ENCODE results near the gene GRK6.

Gene GRK6

DNA sequence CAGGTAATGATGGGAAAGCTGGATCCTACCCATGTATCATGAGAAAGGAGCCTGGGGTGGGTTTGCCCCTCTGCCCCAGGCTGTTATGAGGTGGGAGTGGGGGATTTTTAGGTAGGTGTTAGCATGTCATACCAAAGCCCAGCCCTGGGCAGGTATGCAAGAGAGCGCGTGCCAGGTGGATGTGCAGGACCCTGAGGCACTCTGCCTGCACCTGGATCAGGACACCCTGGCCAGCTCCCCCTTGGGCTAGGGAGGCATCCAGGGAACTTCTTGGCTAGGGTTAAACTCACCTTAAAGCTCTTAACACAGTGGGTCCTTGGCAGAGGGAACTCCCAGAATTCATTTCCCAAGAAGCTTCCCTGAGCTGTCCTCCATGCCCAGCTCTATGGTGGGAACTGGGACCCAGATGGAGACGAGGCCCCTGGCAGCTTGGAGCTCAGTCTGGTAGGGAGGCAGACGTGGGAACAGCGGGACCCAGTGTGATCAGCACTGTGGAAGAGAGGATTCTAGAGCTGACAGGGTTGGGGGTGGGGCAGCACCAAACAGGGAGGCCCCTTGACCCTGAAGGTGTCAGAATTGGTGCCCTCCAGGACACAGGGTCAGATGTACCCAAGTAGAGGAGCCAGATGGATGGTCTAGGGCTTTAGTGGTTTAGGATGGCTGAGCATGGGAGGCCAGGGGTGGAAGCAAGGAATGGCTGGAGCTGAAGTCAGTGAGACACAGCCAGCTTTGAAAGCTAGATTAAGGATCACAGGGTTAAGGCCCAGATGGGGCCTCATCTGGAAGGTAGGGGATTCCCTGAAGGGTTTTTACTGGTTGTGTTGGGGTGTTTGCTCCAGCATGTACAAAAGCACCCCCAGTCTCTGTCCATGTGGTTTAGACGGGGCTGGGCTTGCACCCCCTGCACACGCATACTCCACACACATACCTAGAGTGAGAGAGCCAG, 17.9 kb downstream of the GRK6 start (continued):
- TF ChIP-seq, protein P1, sequence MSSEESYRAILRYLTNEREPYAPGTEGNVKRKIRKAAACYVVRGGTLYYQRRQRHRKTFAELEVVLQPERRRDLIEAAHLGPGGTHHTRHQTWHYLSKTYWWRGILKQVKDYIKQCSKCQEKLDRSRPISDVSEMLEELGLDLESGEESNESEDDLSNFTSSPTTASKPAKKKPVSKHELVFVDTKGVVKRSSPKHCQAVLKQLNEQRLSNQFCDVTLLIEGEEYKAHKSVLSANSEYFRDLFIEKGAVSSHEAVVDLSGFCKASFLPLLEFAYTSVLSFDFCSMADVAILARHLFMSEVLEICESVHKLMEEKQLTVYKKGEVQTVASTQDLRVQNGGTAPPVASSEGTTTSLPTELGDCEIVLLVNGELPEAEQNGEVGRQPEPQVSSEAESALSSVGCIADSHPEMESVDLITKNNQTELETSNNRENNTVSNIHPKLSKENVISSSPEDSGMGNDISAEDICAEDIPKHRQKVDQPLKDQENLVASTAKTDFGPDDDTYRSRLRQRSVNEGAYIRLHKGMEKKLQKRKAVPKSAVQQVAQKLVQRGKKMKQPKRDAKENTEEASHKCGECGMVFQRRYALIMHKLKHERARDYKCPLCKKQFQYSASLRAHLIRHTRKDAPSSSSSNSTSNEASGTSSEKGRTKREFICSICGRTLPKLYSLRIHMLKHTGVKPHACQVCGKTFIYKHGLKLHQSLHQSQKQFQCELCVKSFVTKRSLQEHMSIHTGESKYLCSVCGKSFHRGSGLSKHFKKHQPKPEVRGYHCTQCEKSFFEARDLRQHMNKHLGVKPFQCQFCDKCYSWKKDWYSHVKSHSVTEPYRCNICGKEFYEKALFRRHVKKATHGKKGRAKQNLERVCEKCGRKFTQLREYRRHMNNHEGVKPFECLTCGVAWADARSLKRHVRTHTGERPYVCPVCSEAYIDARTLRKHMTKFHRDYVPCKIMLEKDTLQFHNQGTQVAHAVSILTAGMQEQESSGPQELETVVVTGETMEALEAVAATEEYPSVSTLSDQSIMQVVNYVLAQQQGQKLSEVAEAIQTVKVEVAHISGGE (tag by site-specific recombination; conservative IDR thresholded peaks at IDR 0.05; ENCODE audit: low read depth): no peak
- TF ChIP-seq, protein P2, sequence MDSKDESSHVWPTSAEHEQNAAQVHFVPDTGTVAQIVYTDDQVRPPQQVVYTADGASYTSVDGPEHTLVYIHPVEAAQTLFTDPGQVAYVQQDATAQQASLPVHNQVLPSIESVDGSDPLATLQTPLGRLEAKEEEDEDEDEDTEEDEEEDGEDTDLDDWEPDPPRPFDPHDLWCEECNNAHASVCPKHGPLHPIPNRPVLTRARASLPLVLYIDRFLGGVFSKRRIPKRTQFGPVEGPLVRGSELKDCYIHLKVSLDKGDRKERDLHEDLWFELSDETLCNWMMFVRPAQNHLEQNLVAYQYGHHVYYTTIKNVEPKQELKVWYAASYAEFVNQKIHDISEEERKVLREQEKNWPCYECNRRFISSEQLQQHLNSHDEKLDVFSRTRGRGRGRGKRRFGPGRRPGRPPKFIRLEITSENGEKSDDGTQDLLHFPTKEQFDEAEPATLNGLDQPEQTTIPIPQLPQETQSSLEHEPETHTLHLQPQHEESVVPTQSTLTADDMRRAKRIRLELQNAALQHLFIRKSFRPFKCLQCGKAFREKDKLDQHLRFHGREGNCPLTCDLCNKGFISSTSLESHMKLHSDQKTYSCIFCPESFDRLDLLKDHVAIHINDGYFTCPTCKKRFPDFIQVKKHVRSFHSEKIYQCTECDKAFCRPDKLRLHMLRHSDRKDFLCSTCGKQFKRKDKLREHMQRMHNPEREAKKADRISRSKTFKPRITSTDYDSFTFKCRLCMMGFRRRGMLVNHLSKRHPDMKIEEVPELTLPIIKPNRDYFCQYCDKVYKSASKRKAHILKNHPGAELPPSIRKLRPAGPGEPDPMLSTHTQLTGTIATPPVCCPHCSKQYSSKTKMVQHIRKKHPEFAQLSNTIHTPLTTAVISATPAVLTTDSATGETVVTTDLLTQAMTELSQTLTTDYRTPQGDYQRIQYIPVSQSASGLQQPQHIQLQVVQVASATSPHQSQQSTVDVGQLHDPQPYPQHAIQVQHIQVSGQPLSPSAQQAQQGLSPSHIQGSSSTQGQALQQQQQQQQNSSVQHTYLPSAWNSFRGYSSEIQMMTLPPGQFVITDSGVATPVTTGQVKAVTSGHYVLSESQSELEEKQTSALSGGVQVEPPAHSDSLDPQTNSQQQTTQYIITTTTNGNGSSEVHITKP (tag by site-specific recombination; IDR thresholded peaks at IDR 0.05): peak; percentile 90
- TF ChIP-seq, protein P3, sequence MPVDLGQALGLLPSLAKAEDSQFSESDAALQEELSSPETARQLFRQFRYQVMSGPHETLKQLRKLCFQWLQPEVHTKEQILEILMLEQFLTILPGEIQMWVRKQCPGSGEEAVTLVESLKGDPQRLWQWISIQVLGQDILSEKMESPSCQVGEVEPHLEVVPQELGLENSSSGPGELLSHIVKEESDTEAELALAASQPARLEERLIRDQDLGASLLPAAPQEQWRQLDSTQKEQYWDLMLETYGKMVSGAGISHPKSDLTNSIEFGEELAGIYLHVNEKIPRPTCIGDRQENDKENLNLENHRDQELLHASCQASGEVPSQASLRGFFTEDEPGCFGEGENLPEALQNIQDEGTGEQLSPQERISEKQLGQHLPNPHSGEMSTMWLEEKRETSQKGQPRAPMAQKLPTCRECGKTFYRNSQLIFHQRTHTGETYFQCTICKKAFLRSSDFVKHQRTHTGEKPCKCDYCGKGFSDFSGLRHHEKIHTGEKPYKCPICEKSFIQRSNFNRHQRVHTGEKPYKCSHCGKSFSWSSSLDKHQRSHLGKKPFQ (tag by site-specific recombination; IDR thresholded peaks at IDR 0.05): peak; percentile 89
- TF ChIP-seq IKZF3 (tag by site-specific recombination; IDR thresholded peaks at IDR 0.05): peak; percentile 43; the same call in 1 of the 2 replicates
- TF ChIP-seq MEIS1 (CRISPR knock-in tag; IDR thresholded peaks at IDR 0.05; ENCODE audit: borderline replicate concordance): no peak
- no peak for TF ChIP-seq ZNF10 (tag by site-specific recombination; IDR thresholded peaks at IDR 0.05)
- TF ChIP-seq, protein P4, sequence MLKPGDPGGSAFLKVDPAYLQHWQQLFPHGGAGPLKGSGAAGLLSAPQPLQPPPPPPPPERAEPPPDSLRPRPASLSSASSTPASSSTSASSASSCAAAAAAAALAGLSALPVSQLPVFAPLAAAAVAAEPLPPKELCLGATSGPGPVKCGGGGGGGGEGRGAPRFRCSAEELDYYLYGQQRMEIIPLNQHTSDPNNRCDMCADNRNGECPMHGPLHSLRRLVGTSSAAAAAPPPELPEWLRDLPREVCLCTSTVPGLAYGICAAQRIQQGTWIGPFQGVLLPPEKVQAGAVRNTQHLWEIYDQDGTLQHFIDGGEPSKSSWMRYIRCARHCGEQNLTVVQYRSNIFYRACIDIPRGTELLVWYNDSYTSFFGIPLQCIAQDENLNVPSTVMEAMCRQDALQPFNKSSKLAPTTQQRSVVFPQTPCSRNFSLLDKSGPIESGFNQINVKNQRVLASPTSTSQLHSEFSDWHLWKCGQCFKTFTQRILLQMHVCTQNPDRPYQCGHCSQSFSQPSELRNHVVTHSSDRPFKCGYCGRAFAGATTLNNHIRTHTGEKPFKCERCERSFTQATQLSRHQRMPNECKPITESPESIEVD (tag by site-specific recombination; IDR thresholded peaks at IDR 0.05): no peak

DNA sequence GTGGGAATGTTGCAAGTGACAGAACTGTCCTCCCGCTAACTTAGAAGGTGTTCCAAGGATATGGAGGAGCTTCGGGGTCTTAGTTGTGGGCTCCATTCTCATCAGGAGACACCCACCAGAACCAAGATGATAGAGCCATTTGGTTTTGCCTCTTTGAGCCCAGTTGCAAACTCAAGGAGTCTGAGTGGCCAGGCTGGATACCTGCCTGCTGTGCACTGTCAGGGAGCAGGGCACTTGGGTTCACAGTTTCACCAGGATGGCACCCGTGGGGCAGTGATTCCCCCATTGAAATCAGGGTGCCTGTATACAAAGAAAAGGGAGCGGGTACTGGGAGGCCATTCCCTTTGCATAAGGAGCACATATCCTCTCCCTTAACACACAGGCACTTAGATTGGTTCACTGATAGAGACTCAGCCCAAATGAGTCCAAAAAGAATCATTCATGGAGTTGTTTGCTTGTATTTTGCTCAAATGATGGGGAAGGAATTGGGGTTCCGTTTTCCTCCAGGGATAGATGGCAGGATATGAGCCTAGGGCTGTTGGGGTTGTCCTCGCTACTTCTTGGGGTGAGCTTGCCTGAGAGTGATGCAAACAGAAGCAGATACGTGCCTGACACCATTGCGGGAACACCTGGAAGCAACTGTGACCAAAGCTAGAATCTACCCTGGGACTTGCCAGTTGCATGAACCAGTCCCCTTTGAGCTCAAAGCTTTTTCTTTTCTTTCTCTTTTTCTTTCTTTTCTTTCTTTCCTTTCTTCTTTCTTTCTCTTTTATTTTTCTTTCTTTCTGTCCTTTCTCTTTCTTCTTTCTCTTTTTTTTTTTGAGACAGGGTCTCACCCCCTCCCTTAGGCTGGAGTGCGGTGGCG, 18.8 kb downstream of the GRK6 start:
- H3K9me3 ChIP-seq (ENCODE audit: control insufficient read depth, insufficient read depth, low read depth, low read length): no peaks in the 10 kb centered on the region
- ChIA-PET CTCF (interaction anchor here (0.8 to 3.5 kb wide), 10 partner anchors 7 to 331 kb away, joined by 3 to 17 read pairs (median 4); no protein-coding TSS in a partner anchor), POLR2A (interaction anchor here (0.5 to 2.9 kb wide), 17 partner anchors 10 to 309 kb away, joined by 3 to 21 read pairs (median 5); partner anchors contain the start of gene GRK6)
- peaks cover 0 to 24% of the 10 kb centered on the region in 2 experiments; a peak in 1 of 3 replicates for H3K36me3 ChIP-seq (ENCODE audit: control insufficient read depth in 2 of 2, insufficient read depth in 1 of 2, low read length in 2 of 2)
- H3K4me3 ChIP-seq (ENCODE audit: low read depth, low read length): no peak overlapping the region
- no peak overlapping the region for H3K27ac ChIP-seq (ENCODE audit: extremely low read depth, low read depth, low read length)
- H3K4me1 ChIP-seq (ENCODE audit: control insufficient read depth, insufficient read depth, low read length): no peaks in the 10 kb centered on the region
- TF ChIP-seq, protein P5, sequence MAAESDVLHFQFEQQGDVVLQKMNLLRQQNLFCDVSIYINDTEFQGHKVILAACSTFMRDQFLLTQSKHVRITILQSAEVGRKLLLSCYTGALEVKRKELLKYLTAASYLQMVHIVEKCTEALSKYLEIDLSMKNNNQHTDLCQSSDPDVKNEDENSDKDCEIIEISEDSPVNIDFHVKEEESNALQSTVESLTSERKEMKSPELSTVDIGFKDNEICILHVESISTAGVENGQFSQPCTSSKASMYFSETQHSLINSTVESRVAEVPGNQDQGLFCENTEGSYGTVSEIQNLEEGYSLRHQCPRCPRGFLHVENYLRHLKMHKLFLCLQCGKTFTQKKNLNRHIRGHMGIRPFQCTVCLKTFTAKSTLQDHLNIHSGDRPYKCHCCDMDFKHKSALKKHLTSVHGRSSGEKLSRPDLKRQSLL (tag by site-specific recombination; IDR thresholded peaks at IDR 0.05): peak; percentile 92
- TF ChIP-seq ZNF776 (tag by site-specific recombination; IDR thresholded peaks at IDR 0.05; ENCODE audit: borderline replicate concordance) (no peak), ZNF114 (tag by site-specific recombination; IDR thresholded peaks at IDR 0.05) (no peak), ZIC2 (tag by site-specific recombination; IDR thresholded peaks at IDR 0.05) (no peak), ZNF366 (tag by site-specific recombination; conservative IDR thresholded peaks at IDR 0.05) (peak; percentile 83), SETDB1 (IDR thresholded peaks at IDR 0.05; ENCODE audit: insufficient read length, low read length) (no peak), ZNF112 (tag by site-specific recombination; IDR thresholded peaks at IDR 0.05) (no peak), ZNF837 (tag by site-specific recombination; IDR thresholded peaks at IDR 0.05) (no peak), ZNF169 (tag by site-specific recombination; IDR thresholded peaks at IDR 0.05) (no peak), ZNF623 (tag by site-specific recombination; IDR thresholded peaks at IDR 0.05) (no peak)
- TF ChIP-seq, protein P6, sequence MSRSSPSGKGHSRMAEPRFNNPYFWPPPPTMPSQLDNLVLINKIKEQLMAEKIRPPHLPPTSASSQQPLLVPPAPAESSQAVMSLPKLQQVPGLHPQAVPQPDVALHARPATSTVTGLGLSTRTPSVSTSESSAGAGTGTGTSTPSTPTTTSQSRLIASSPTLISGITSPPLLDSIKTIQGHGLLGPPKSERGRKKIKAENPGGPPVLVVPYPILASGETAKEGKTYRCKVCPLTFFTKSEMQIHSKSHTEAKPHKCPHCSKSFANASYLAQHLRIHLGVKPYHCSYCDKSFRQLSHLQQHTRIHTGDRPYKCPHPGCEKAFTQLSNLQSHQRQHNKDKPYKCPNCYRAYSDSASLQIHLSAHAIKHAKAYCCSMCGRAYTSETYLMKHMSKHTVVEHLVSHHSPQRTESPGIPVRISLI (tag by site-specific recombination; IDR thresholded peaks at IDR 0.05): no peak
